Measurements from ENCODE around the gene TGFBR3L. TPM values are rescaled to one million over a fixed set of nuclear protein-coding genes. Genes with fewer than 3 reads are reported as not detected.

Gene TGFBR3L
- total RNA-seq, 1 donor from 2014 or later, result 1.6 TPM

DNA sequence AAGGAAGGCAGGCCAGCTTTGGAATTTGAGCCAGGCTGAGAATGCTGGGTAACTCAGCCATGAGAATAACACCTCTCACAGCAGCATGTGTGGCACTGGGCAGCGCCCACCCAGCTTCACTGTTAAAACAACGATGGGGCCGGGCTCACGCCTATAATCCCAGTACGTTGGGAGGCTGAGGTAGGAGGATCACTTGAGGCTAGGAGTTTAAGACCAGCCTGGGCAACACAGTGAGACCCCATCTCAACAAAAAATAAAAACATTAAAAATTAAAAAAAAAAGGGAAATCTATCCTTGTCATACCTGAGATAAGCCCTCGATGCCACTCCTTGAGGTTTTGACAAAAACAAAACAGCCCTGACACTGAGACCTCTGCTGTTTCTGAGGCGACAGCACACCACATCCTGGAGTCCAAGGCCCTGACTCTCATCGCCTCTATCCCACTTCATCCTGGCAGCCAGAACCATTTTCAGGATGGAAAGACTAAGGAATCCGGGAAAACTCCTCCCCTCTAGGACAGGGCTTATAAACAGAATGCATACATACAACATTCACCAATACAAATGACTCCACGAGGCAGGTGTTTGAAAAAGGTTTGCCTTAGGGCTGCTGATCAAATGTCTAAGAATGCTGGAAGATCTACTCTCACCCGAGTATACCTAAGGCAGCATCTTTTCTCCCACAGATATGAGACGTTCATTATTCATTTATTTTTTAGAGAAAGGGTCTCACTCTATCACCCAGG, 51.5 kb downstream of the TGFBR3L start:
- H3K9ac ChIP-seq (ENCODE audit: low read depth in 1 of 3, low read length in 3 of 3), result no peak overlapping the region
- H3K4me1 ChIP-seq (ENCODE audit: control insufficient read depth in 3 of 3, insufficient read depth in 3 of 3, low read length in 3 of 3), result no peaks in the 10 kb centered on the region
- no peaks in the 10 kb centered on the region for H3K9me3 ChIP-seq (ENCODE audit: control insufficient read depth in 3 of 3, low read length in 3 of 3)
- H3K27me3 ChIP-seq (ENCODE audit: control insufficient read depth in 3 of 3, insufficient read depth in 3 of 3, low read length in 3 of 3), result no peaks in the 10 kb centered on the region
- H3K36me3 ChIP-seq (ENCODE audit: control insufficient read depth in 3 of 3, insufficient read depth in 3 of 3, low read length in 3 of 3), result peaks cover 47 to 58% (median 53%) of the 10 kb centered on the region in 3 donors
- no peak overlapping the region for H3K27ac ChIP-seq (ENCODE audit: low read depth, low read length)
- no peak overlapping the region for H3K4me3 ChIP-seq (ENCODE audit: low read length in 3 of 3)

DNA sequence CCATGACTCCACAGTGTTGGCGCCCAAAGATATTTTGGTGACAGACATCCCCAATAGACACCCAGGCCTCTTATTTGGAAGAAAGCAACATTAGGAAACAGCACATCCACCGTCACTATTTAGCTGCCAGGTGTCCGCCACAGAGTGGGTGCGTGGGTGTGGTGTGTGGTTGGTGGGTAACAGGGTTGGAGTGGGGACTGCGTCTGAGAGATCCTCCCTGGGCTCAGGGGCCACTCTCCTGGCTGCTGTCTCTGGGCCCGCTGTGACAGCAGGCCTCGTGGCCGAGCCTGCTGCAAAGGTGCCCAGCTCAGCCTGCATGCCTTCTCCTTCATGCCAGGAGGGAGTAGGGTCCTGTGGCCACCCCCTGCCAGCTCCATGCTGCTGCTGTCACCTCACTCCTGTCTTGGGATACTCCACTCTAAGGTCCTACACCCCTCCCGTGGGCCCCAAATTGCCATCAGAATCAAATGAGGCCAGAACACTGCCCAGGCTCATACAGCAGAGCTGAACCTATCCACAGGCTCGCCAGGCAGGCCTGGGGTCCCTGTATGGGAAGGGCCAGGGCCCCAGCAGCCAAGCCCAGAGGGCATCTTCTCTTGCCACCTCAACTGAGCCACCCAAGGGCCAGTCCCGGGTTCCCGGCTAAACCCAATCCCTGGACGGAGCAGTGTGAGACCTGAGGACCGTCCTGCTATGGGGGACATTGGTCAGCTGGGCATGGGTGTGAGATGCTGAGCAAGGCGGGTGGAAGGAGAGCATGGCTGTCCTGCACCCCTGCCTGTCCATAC, 53.6 kb downstream of the TGFBR3L start:
- Histone ChIP-seq H3K4me3 (ENCODE audit: low read length in 3 of 3) (no peak overlapping the region), H3K36me3 (ENCODE audit: control insufficient read depth in 3 of 3, insufficient read depth in 3 of 3, low read length in 3 of 3) (peaks cover 39 to 58% (median 53%) of the 10 kb centered on the region in 3 donors)

More for the DNA sequence above, 53.6 kb downstream of the TGFBR3L start:
- Histone ChIP-seq H3K9ac (ENCODE audit: low read depth in 1 of 3, low read length in 3 of 3) (peak overlapping the region in 1 of 3 donors; percentile 8), H3K27me3 (ENCODE audit: control insufficient read depth in 3 of 3, insufficient read depth in 3 of 3, low read length in 3 of 3) (no peaks in the 10 kb centered on the region), H3K4me1 (ENCODE audit: control insufficient read depth in 3 of 3, insufficient read depth in 3 of 3, low read length in 3 of 3) (no peaks in the 10 kb centered on the region), H3K9me3 (ENCODE audit: control insufficient read depth in 3 of 3, low read length in 3 of 3) (no peaks in the 10 kb centered on the region), H3K27ac (ENCODE audit: low read depth, low read length) (no peak overlapping the region)

Other genes starting within 250 kb of the TGFBR3L start
- 3.7 TPM for gene RETN, start 245.8 kb upstream of the TGFBR3L start, total RNA-seq
- not detected for gene MCEMP1, start 237.7 kb upstream of the TGFBR3L start, total RNA-seq
- 9.4 TPM for gene TRAPPC5, start 234.0 kb upstream of the TGFBR3L start, total RNA-seq
- gene FCER2, start 212.7 kb upstream of the TGFBR3L start, total RNA-seq, result under 0.01 TPM
- gene CLEC4G, start 182.7 kb upstream of the TGFBR3L start, total RNA-seq, result 0.52 TPM
- 5.2 TPM for gene CD209, start 167.3 kb upstream of the TGFBR3L start, total RNA-seq
- gene CLEC4M, start 151.6 kb upstream of the TGFBR3L start, total RNA-seq, result not detected
- 9.4 TPM for gene EVI5L, start 84.6 kb upstream of the TGFBR3L start, total RNA-seq
- not detected for gene PRR36, start 40.4 kb upstream of the TGFBR3L start, total RNA-seq
- gene LRRC8E, start 26.3 kb upstream of the TGFBR3L start, total RNA-seq, result under 0.01 TPM
- 9.4 TPM for gene MAP2K7, start 11.0 kb upstream of the TGFBR3L start, total RNA-seq
- gene SNAPC2, start 5.5 kb downstream of the TGFBR3L start, total RNA-seq, result 6.3 TPM
- 0.52 TPM for gene CTXN1, start 11.3 kb downstream of the TGFBR3L start, total RNA-seq
- 36.0 TPM for gene TIMM44, start 28.8 kb downstream of the TGFBR3L start, total RNA-seq
- 16.7 TPM for gene ELAVL1, start 90.8 kb downstream of the TGFBR3L start, total RNA-seq
- not detected for gene CCL25, start 137.9 kb downstream of the TGFBR3L start, total RNA-seq
- gene FBN3, start 234.8 kb downstream of the TGFBR3L start, total RNA-seq, result 4.2 TPM